Heart left ventricle (tissue), 16 donors: ENCODE results near the gene KDELR3. TPM values are rescaled to one million over a fixed set of nuclear protein-coding genes. Genes with fewer than 3 reads are reported as not detected.
A peak's percentile ranks its signal among the peaks of the same experiment; 100 is the strongest.

Source experiments
- ATAC-seq, 4 donors: fragments of 200-7000 bp; cut with Tn5 transposase; one replicate each; pipeline ENCODE4 v1.9.1; 2020 to 2022; ENCODE audit warnings: moderate library complexity in 4 of 4, mild to moderate bottlenecking in 3 of 4, moderate number of reproducible peaks in 1 of 4
- DNase-seq, 5 donors: peaks; one replicate each; pipeline ENCODE4 v3.0.0-alpha.2; 2020
- H3K27ac ChIP-seq, 12 donors: fragments of 200-600 bp; sonication (generic) in 4 of 12; one replicate each; pipeline versions ENCODE4 v1.5.0 to v1.8.0; 2016 to 2022; ENCODE audit warnings: mild to moderate bottlenecking in 2 of 12
- H3K27me3 ChIP-seq, 9 donors: fragments of 200-600 bp; sonication (generic) in 2 of 9; one replicate each; pipeline versions ENCODE4 v1.5.1 to v1.8.0; 2016 to 2022; ENCODE audit warnings: mild to moderate bottlenecking in 3 of 9
- H3K36me3 ChIP-seq, 9 donors: fragments of 200-600 bp; sonication (generic) in 2 of 9; one replicate each; pipeline versions ENCODE4 v1.5.0 to v1.8.0; 2018 to 2022; ENCODE audit warnings: mild to moderate bottlenecking in 2 of 9
- H3K4me1 ChIP-seq, 12 donors: fragments of 200-600 bp; sonication (generic) in 4 of 12; one replicate each; pipeline versions ENCODE4 v1.5.0 to v1.8.0; 2016 to 2022; ENCODE audit warnings: mild to moderate bottlenecking in 3 of 12
- H3K4me3 ChIP-seq, 12 donors: fragments of 200-600 bp; sonication (generic) in 4 of 12; one replicate each; pipeline versions ENCODE4 v1.5.0 to v1.8.0; 2017 to 2022; ENCODE audit warnings: mild to moderate bottlenecking in 9 of 12, moderate library complexity in 4 of 12
- H3K9me3 ChIP-seq, 12 donors: fragments of 200-600 bp; sonication (generic) in 4 of 12; one replicate each; pipeline versions ENCODE4 v1.5.0 to v1.8.0; 2016 to 2022; ENCODE audit warnings: mild to moderate bottlenecking in 1 of 12
- POLR2A ChIP-seq, 2 donors: fragments of 450-650 bp; IDR thresholded peaks; one replicate each; pipeline ENCODE4 v1.6.1; 2017; ENCODE audit warnings: antibody characterized with exemption in 2 of 2, mild to moderate bottlenecking in 2 of 2, moderate library complexity in 2 of 2
- WGBS, 4 donors: extraction: QIAGEN DNeasy Blood & Tissue Kit in 2 of 4; methylation state at CpG; one replicate each; pipeline versions ENCODE4 v1.1.5 to v1.1.7; 2013 to 2018; 5-methylcytosine and 5-hydroxymethylcytosine counted together
- intact Hi-C, 10 donors: fragments of 100-400 bp; cut with DNase I; formaldehyde crosslinking; loops; one replicate each; pipeline versions ENCODE4 v1.11.1 to v1.14.2; 2022
- polyA plus RNA-seq, 2 donors: library from polyadenylated mRNA; stranded (reverse); fragments of 200-250 nt; gene quantifications; one replicate each; pipeline ENCODE4 v1.2.3, GENCODE V29; 2013
- total RNA-seq, 9 donors: library from RNA; depleted of rRNA in 2 of 9; stranded (reverse); fragments of >200 nt in 2 of 9; fragmentation: NEBNext Ultra II Directional in 3 of 9; extraction: Animal tissue kit (Norgen Biotek cat#: 25700) in 3 of 9; gene quantifications; one replicate each; pipeline versions ENCODE4 v1.1.0 to v1.2.4, GENCODE V29; 2016 to 2023
- TF ChIP-seq, protein P1 (sequence below), 12 donors: fragments of 200-600 bp; sonication (generic) in 4 of 12; IDR thresholded peaks; one replicate each; pipeline versions ENCODE4 v1.5.0 to v1.8.0; 2018 to 2022; ENCODE audit warnings: antibody characterized with exemption in 12 of 12, mild to moderate bottlenecking in 5 of 12
- donor health status: ischemic (EF 13 %, LVEDD 7.1; RV severe dilation, severe dysfunction).
- donor health status: healthy with polysubstance abuse.
- donor health status: DM: no; HTN: yes; CAD: no.
- donor health status: DM: no; HTN: no; CAD: no.
- donor health status: ischemic (EF 25% LVEDD 6.9; RV normal size, moderate dysfunction).
- donor health status: ischemic (EF 25% LVEDD 5.7; RV mildly dilated, moderate dysfunction).
- donor health status: healthy.
- donor health status: DM: yes; HTN: yes; CAD: no.
- donor health status: ischemic (EF 35%, LVEDD 5.7; RV mildly dilated, moderate dysfunction).
- donor health status: nonischemic (EF 11% LVEDD 7.7; RV severe dilation, severe dysfunction).
- donor health status: DM: yes; HTN: yes; CAD: no.
- donor health status: PGD.
- donor health status: ischemic (EF 29% LVEDD 5.4; RV normal size, mild dysfunction).
- donor health status: nonischemic (EF 23%, LVEDD 6.1; RV moderate dilation, normal function).

Gene KDELR3
- total and polyA plus RNA-seq, 11 donors = 4.4 to 15.5 (median 8.5) TPM

- Histone ChIP-seq H3K36me3 (no peaks in the 10 kb centered on the region), H3K27ac (peak overlapping the region in 2 of 12 donors; percentile 12 to 33), H3K9me3 (no peaks in the 10 kb centered on the region), H3K4me1 (peaks cover 0 to 61% (median 22%) of the 10 kb centered on the region in 12 donors), H3K4me3 (no peak overlapping the region), H3K27me3 (peaks cover 0 to 81% (median 13%) of the 10 kb centered on the region in 9 donors)
- DNase-seq (peak in 1 of 5 donors; percentile 7), ATAC-seq (no peak)
- TF ChIP-seq, protein P1, sequence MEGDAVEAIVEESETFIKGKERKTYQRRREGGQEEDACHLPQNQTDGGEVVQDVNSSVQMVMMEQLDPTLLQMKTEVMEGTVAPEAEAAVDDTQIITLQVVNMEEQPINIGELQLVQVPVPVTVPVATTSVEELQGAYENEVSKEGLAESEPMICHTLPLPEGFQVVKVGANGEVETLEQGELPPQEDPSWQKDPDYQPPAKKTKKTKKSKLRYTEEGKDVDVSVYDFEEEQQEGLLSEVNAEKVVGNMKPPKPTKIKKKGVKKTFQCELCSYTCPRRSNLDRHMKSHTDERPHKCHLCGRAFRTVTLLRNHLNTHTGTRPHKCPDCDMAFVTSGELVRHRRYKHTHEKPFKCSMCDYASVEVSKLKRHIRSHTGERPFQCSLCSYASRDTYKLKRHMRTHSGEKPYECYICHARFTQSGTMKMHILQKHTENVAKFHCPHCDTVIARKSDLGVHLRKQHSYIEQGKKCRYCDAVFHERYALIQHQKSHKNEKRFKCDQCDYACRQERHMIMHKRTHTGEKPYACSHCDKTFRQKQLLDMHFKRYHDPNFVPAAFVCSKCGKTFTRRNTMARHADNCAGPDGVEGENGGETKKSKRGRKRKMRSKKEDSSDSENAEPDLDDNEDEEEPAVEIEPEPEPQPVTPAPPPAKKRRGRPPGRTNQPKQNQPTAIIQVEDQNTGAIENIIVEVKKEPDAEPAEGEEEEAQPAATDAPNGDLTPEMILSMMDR (IDR thresholded peaks at IDR 0.05) = no peak
- TF ChIP-seq POLR2A (IDR thresholded peaks at IDR 0.05) = no peak
- intact Hi-C loops = loop anchor here in 3 of 10 donors (5.0 to 10.0 kb wide), 3 partner anchors 47 to 104 kb away; partner anchors contain the start of gene DDX17 (in 1 of the 3)
- 42 to 57% (median 49%) methylated on average over 8 of the region's 8 CpGs for WGBS, 4 donors
Measured at GRCh38 chr22:38460426-38460840, 7.5 kb upstream of the KDELR3 start.

DNA sequence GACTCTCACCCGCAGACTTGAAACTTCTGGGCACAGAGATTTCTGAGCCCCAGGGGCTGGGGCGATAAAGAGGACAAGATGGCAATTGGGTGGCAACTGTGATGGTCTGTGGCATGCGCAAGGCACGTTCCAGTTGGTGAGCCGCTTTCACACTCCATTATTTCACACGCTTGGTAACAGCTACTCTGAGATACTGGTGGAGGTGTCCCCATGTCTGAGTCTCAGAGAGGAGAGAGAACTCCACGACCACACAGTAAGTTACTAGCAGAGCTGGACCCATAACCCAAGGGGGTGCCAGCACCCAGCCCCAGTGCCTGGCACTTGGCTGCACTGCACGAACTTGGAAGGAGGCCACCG lies 6.9 kb upstream of the KDELR3 start:
- DNase-seq (peak in 1 of 5 donors; percentile 19), ATAC-seq (peak in 2 of 4 donors; percentile 9 to 28)
- H3K36me3 ChIP-seq = no peaks in the 10 kb centered on the region
- WGBS, 4 donors = 43 to 67% (median 47%) methylated on average over 6 to 9 of the region's 9 CpGs
- peaks cover 0 to 75% (median 10%) of the 10 kb centered on the region in 9 donors for H3K27me3 ChIP-seq
- H3K9me3 ChIP-seq = no peaks in the 10 kb centered on the region
- intact Hi-C loops = loop anchor here in 3 of 10 donors (5.0 to 10.0 kb wide), 3 partner anchors 46 to 104 kb away; partner anchors contain the start of gene DDX17 (in 1 of the 3)
- no peak for TF ChIP-seq POLR2A (IDR thresholded peaks at IDR 0.05)
- TF ChIP-seq, protein P1 (IDR thresholded peaks at IDR 0.05) = no peak
- peaks cover 0 to 55% (median 21%) of the 10 kb centered on the region in 12 donors for H3K4me1 ChIP-seq
- peak overlapping the region in 9 of 12 donors; percentile 9 to 43 (median 34) for H3K4me3 ChIP-seq
- peak overlapping the region in 8 of 12 donors; percentile 39 to 82 (median 72) for H3K27ac ChIP-seq

GRCh38 chr22:38461414-38462081 lies 6.3 kb upstream of the KDELR3 start:
- no peaks in the 10 kb centered on the region for H3K9me3 ChIP-seq
- TF ChIP-seq, protein P1 (IDR thresholded peaks at IDR 0.05) = peak in 2 of 12 donors; percentile 3 to 5
- TF ChIP-seq POLR2A (IDR thresholded peaks at IDR 0.05) = no peak
- DNase-seq = peak; percentile 86 to 91 (median 88)
- peaks cover 0 to 50% (median 20%) of the 10 kb centered on the region in 12 donors for H3K4me1 ChIP-seq
- peak; percentile 54 to 81 (median 76) for ATAC-seq
- 14 to 29% (median 22%) methylated on average over 24 to 51 of the region's 51 CpGs for WGBS, 4 donors
- no peaks in the 10 kb centered on the region for H3K36me3 ChIP-seq
- intact Hi-C loops = loop anchor here in 3 of 10 donors (5.0 to 10.0 kb wide), 3 partner anchors 46 to 103 kb away; partner anchors contain the start of gene DDX17 (in 1 of the 3)
- H3K27ac ChIP-seq = peak overlapping the region in 9 of 12 donors; percentile 11 to 82 (median 71)
- peak overlapping the region in 10 of 12 donors; percentile 9 to 43 (median 30) for H3K4me3 ChIP-seq
- peaks cover 0 to 70% (median 5%) of the 10 kb centered on the region in 9 donors for H3K27me3 ChIP-seq
